LNCaP clone FGC (cell line): ENCODE results near the gene FBXL16.
"Not testable (repeated sequence)": the region's sequence is repeated elsewhere in the genome, so short reads cannot be mapped to it uniquely, and the experiment has no call there.

Experiments used
- DNase-seq: peaks from one replicate; pipeline ENCODE4 v3.0.0-alpha.2; 2011; ENCODE audit warnings: low read depth
- H3K4me3 ChIP-seq: 2 replicates; pipeline ENCODE4 v1.5.1; 2011; ENCODE audit warnings: mild to moderate bottlenecking, low read depth, low read length, control low read depth
- CTCF ChIP-seq: IDR thresholded peaks from 2 replicates; pipeline ENCODE4 v1.5.1; 2012; ENCODE audit warnings: mild to moderate bottlenecking; ENCODE audit not compliant: control insufficient read depth, insufficient read depth; ENCODE audit errors: extremely low read depth

Gene FBXL16

GRCh38 chr16:715477-716199 lies 10.0 kb upstream of the FBXL16 start:
- H3K4me3 ChIP-seq = peak overlapping the region; percentile 69
- DNase-seq = no peak
- peak; percentile 52 for TF ChIP-seq CTCF

GRCh38 chr16:714558-715476 lies 9.2 kb upstream of the FBXL16 start, which contains the start of gene METRN:
Gene METRN, plus strand, starts transcription at chr16:715118. Its CDS starts 172 bp downstream, at chr16:715290.
- H3K4me3 ChIP-seq = peak within 1 kb of the TSS; percentile 69
- DNase-seq = no peak
- TF ChIP-seq CTCF = no peak

- peak overlapping the region; percentile 42; the same call in 1 of the 2 replicates for H3K4me3 ChIP-seq
- TF ChIP-seq CTCF = no peak
- DNase-seq = no peak
Measured at GRCh38 chr16:714079-714478, 8.5 kb upstream of the FBXL16 start.

GRCh38 chr16:712740-713250 lies 7.2 kb upstream of the FBXL16 start:
- not testable (repeated sequence) for DNase-seq, H3K4me3 ChIP-seq
- TF ChIP-seq CTCF = peak; percentile 43

GRCh38 chr16:711548-712320 lies 6.1 kb upstream of the FBXL16 start:
- TF ChIP-seq CTCF = peak; percentile 84
- no peak for DNase-seq

GRCh38 chr16:711084-711483 lies 5.5 kb upstream of the FBXL16 start:
- no peak for TF ChIP-seq CTCF
- DNase-seq = no peak

More at GRCh38 chr16:711548-712320, 6.1 kb upstream of the FBXL16 start:
- no peak overlapping the region for H3K4me3 ChIP-seq

More at GRCh38 chr16:711084-711483, 5.5 kb upstream of the FBXL16 start:
- H3K4me3 ChIP-seq = no peak overlapping the region
